ENCODE measurements around the gene PLIN4.

The PLIN4 gene

DNA sequence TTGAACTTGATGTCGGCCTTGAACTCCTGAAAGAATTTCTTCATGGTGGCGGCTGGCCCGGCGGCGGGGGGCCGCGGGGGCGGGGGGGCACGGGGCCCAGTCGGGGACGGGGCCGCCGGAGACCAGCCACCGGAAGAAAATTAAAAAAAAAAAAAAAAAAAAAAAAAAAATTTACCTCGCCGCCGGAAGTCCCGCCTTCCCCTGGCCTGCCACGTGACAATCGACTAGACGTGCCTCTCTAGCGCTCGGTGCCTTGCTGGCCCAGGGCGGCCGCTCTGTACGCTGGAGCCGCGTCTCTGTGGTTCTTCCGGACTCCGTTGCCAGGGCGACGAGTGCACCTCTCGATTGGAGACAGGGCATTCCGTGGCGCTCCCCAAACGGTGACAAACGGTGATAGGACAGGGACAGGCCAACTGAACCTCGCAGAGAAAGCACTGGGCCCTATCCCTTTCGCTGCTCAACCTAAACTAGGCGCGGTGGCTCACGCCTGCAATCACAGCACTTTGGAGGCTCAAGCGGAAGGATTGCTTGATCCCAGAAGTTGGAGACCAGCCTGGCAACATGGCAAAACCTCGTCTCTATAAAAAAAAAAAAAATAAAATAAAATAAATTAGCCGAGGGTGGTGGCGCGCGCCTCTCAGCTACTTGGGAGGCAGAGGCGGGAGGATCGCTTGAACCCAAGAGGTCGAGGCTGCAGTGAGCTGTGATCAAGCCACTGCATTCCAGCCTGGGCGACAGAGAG is 60.5 kb downstream of the PLIN4 start, which contains the start of gene UBXN6:
UBXN6 (minus strand) TSS at position 141 of the 742 bp plus-strand sequence; CDS start at position 44, 97 bp downstream.
- no peaks in the 10 kb centered on the region for H3K27me3 ChIP-seq (ENCODE audit: insufficient read depth, low read length)
- peak within 1 kb of the TSS; percentile 75 for H2AFZ ChIP-seq (ENCODE audit: low read length, unreplicated experiment)
- H3K36me3 ChIP-seq (ENCODE audit: insufficient read depth, low read length), result no peaks in the 10 kb centered on the region
- H3K4me1 ChIP-seq (ENCODE audit: control insufficient read depth, insufficient read depth, low read length, unreplicated experiment), result peaks cover 18% of the 10 kb centered on the region
- peak within 1 kb of the TSS; percentile 86 for H3K27ac ChIP-seq (ENCODE audit: low read depth, low read length)
- H3K4me3 ChIP-seq (ENCODE audit: low read depth, low read length), result peak within 1 kb of the TSS; percentile 99
- peaks cover 25% of the 10 kb centered on the region for H3K79me2 ChIP-seq (ENCODE audit: control insufficient read depth, insufficient read depth, low read length, unreplicated experiment)

DNA sequence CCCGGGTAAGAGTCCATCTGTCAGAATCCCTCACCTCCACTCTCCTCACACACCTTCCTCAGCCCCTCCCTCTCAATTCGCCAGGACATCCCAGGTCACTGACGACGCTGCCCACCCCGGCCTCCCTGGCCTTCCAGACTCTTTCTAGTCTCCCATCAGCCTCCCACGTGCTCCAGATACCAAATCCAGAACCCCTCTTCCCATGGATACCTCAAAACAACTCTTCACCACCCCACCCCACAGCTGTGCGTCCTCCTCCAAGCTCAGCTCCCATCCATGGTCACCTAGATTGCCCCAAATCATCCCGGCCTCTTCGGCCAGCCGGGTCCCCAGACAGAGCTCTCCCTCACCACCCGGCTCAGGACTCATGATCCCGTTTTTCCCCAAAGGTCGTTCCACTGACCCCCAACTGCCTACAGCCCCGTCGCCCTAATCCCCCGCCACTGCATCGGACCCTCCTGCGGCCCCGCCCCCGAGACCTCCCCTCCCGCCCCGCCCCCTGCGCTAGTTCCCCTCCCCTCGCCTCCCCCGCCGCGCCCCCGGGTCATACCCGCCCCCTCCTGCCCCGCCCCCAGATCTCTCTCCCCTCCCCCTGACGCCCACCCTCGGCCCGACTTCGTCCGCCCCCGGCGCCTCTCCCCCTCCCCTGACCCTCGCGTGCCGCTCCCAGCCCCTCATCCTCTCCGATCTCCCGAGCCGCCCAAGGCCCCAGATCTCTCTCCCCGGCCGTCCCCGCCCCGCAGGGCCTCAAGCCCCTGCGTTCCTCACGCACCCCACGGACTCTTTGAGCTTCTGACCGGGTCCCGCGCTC is 61.2 kb downstream of the PLIN4 start:
- Histone ChIP-seq H3K79me2 (ENCODE audit: control insufficient read depth, insufficient read depth, low read length, unreplicated experiment) (peaks cover 25% of the 10 kb centered on the region), H3K27ac (ENCODE audit: low read depth, low read length) (peak overlapping the region; percentile 86), H2AFZ (ENCODE audit: low read length, unreplicated experiment) (no peak overlapping the region), H3K4me1 (ENCODE audit: control insufficient read depth, insufficient read depth, low read length, unreplicated experiment) (peaks cover 18% of the 10 kb centered on the region), H3K27me3 (ENCODE audit: insufficient read depth, low read length) (no peaks in the 10 kb centered on the region), H3K4me3 (ENCODE audit: low read depth, low read length) (peak overlapping the region; percentile 99), H3K36me3 (ENCODE audit: insufficient read depth, low read length) (no peaks in the 10 kb centered on the region)

DNA sequence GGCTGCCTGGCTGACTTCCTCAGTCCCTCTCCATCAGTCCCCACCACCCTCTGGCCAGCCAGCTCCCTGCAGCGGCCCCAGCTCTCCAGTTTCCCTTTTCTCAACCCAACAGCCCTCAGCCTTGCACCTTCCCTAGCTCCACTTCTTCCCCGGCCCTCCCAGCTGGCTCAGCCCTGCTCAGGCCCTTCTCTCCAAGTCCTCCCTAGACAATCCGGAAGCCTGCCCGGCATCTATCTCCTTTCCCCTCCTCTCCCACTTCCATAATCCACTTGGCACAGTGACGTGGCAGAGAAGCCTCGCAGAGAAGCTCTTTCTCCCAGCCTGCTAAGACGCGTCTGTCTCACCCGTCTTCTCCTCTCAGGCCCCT is 61.8 kb downstream of the PLIN4 start:
- Histone ChIP-seq H3K27me3 (ENCODE audit: insufficient read depth, low read length) (no peaks in the 10 kb centered on the region), H3K27ac (ENCODE audit: low read depth, low read length) (peak overlapping the region; percentile 86), H2AFZ (ENCODE audit: low read length, unreplicated experiment) (peak overlapping the region; percentile 6), H3K4me3 (ENCODE audit: low read depth, low read length) (peak overlapping the region; percentile 99), H3K36me3 (ENCODE audit: insufficient read depth, low read length) (no peaks in the 10 kb centered on the region), H3K79me2 (ENCODE audit: control insufficient read depth, insufficient read depth, low read length, unreplicated experiment) (peaks cover 25% of the 10 kb centered on the region), H3K4me1 (ENCODE audit: control insufficient read depth, insufficient read depth, low read length, unreplicated experiment) (peaks cover 18% of the 10 kb centered on the region)

DNA sequence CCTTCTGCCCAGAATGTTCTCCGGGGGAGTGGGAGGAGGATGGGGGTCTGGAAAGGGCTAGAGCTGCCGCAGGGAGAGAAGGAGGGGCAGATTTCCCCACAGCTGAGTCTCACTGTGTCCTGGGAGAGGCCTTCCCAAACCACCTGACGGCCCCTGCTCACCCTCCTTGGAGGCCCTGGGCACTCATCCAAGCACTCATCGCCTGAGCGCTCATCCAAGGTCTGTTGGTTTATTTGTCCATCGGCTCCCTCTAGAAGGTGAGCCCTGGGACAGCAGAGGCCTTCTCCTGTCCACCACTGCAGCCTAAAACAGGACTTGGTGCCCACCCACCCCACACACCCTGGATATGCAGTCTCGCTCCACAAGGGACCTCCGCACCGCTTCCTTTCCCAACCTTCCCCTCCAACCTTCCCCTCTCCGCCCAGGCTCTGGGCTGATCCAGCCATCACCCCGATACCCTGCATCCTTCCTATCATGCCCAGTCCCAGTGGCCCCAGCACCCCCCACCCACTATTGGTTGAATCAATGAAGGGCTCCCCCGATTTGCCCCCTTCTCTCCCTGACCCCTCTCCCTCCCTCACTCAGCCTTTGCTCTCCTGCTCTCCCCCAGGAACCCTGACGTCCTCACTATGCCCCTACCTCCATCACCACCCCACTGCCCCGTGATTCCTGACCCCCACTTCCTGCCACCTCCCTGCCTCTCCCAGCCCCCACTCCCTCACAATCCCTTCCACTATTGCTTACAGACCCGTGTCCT is 62.4 kb downstream of the PLIN4 start:
- H3K27me3 ChIP-seq (ENCODE audit: insufficient read depth, low read length), result no peaks in the 10 kb centered on the region
- H3K79me2 ChIP-seq (ENCODE audit: control insufficient read depth, insufficient read depth, low read length, unreplicated experiment), result peaks cover 25% of the 10 kb centered on the region
- peaks cover 18% of the 10 kb centered on the region for H3K4me1 ChIP-seq (ENCODE audit: control insufficient read depth, insufficient read depth, low read length, unreplicated experiment)
- peak overlapping the region; percentile 86 for H3K27ac ChIP-seq (ENCODE audit: low read depth, low read length)
- H3K36me3 ChIP-seq (ENCODE audit: insufficient read depth, low read length), result no peaks in the 10 kb centered on the region
- peak overlapping the region; percentile 99 for H3K4me3 ChIP-seq (ENCODE audit: low read depth, low read length)
- H2AFZ ChIP-seq (ENCODE audit: low read length, unreplicated experiment), result no peak overlapping the region

DNA sequence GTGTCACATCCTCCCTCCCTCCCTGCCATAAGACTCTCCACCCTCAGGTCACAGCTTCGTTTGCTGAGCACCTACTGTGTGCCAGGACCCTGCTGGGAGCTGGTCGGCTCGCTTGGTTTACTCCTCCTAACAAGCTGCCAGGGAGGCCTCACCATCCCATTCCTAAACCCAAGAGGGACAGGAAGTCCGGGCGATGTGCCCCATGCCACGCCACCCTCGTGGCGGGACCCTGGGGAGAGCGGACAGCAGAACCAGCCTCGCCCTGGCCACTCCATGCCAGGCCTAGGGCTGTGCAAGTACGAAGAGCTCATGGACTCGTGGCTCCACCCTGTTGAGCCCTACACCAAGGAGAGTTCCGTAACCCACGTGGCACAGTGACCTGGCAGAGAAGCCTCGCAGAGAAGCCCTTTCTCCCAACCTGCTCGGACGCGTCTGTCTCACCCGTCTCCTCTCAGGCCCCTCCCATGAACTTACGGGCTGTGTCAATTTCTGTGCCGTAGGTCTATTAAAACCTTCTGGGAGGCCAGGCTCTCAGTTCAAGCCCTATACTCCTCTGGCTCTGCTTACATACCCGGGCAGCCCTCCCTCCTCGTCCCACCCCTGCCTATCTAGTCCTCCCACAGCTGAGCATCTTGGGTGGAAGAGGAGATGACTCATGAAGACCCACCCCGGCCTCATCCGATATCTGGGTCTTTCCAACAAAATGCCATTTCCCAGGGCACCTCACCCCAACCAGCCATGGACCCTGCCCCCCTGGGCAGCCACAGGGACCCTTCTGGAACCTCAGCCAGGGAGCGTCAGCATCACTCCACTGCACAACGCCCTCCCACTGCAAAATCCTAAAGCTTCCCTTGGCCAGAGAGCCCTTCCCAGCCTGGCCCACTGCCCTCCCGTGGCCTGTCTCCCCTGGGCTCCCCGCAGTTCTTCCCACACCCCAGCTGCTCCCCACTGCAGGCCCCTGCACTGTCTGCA is 63.3 kb downstream of the PLIN4 start:
- peaks cover 25% of the 10 kb centered on the region for H3K79me2 ChIP-seq (ENCODE audit: control insufficient read depth, insufficient read depth, low read length, unreplicated experiment)
- peaks cover 18% of the 10 kb centered on the region for H3K4me1 ChIP-seq (ENCODE audit: control insufficient read depth, insufficient read depth, low read length, unreplicated experiment)
- no peak overlapping the region for H2AFZ ChIP-seq (ENCODE audit: low read length, unreplicated experiment)

DNA sequence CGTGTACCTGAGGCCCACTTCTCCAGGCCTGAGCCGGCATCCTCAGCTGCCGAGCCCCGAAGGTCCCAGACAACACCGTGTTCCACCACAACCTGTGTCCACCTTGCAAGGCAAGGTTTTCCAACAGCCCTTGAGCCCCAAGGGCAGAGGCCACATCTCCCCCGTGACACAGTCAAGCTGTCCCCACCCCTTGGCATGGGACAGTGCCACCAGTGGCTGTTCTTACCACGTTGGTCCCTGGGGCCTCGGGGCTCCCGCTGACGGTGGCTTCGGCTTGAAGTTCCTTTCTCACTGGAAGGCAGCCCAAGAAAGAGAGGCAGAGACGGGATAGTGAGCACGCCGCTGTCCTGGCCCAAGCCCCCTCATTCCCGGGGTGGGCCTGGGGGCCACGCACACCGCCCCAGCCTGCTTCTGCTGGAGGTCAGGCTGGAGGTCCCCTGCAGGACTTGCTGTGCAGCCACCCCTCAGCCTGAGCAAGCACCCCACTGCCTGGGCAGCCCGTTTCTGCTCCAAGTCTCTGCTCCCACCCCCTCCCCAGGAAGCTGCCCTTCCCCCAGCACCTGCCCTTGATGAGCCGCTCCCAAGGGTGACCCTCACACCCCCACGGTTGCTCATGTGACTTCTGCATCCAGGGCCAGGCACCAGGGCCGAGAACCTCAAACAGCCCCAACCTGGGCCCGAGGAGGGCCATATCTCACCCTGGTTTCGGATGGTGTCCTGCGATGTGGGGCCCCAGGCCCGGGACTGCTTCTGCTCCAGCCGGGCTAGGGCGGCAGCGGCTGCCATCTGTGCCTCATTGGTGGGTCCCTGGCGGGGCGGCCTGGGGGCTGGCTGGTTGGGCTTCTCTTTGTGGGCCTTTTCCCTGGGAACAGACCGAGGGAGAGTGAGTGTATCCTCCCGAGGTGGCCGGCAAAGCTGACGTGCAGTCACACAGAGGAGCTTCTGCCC is 64.8 kb downstream of the PLIN4 start:
- no peaks in the 10 kb centered on the region for H3K36me3 ChIP-seq (ENCODE audit: insufficient read depth, low read length)
- peaks cover 25% of the 10 kb centered on the region for H3K79me2 ChIP-seq (ENCODE audit: control insufficient read depth, insufficient read depth, low read length, unreplicated experiment)
- no peak overlapping the region for H3K4me3 ChIP-seq (ENCODE audit: low read depth, low read length)
- H3K27me3 ChIP-seq (ENCODE audit: insufficient read depth, low read length), result no peaks in the 10 kb centered on the region
- H3K4me1 ChIP-seq (ENCODE audit: control insufficient read depth, insufficient read depth, low read length, unreplicated experiment), result peaks cover 18% of the 10 kb centered on the region
- no peak overlapping the region for H2AFZ ChIP-seq (ENCODE audit: low read length, unreplicated experiment)
- H3K27ac ChIP-seq (ENCODE audit: low read depth, low read length), result no peak overlapping the region

More for the DNA sequence above, 63.3 kb downstream of the PLIN4 start:
- Histone ChIP-seq H3K27ac (ENCODE audit: low read depth, low read length) (peak overlapping the region; percentile 86), H3K27me3 (ENCODE audit: insufficient read depth, low read length) (no peaks in the 10 kb centered on the region), H3K4me3 (ENCODE audit: low read depth, low read length) (peak overlapping the region; percentile 99), H3K36me3 (ENCODE audit: insufficient read depth, low read length) (no peaks in the 10 kb centered on the region)

DNA sequence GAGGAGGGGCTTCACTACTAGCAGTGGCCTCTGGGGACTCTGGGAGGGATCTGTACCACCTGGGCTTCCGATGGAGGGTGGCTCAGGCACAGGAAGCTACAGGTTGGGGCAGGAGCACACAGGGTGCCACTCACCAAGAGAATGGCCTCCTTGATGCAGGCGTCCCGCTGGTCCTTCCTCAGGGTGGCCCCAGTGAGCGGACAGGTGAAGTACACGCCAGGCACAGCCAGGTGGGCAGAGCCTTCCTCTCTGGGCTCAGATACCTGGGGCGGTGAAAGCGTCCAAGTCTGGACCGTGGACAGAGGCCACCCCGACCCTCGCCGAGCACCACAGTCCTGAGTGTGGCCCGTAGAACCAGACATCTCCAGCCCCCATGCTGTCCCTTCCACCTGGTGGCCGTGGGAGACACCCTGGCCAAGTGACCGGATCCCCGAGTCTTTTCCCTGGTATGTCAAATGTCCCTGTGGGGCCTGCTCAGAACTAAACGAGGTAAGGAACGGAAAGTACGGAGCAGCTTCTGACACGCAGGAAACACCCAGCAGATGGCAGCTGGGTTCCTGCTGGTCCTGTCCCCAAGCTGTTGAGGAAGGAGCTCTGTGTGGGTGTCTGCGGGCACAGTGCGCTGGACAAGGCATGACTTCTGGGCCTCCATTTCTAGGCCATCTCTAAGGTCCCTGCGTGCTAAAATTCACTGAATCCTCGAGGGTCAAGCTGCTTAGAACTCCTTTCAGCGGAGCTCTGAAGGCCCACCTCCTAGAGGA is 65.9 kb downstream of the PLIN4 start:
- H3K4me3 ChIP-seq (ENCODE audit: low read depth, low read length), result no peak overlapping the region
- H3K27me3 ChIP-seq (ENCODE audit: insufficient read depth, low read length), result no peaks in the 10 kb centered on the region
- no peaks in the 10 kb centered on the region for H3K36me3 ChIP-seq (ENCODE audit: insufficient read depth, low read length)
- peaks cover 18% of the 10 kb centered on the region for H3K4me1 ChIP-seq (ENCODE audit: control insufficient read depth, insufficient read depth, low read length, unreplicated experiment)
- H2AFZ ChIP-seq (ENCODE audit: low read length, unreplicated experiment), result no peak overlapping the region
- H3K27ac ChIP-seq (ENCODE audit: low read depth, low read length), result no peak overlapping the region
- peaks cover 25% of the 10 kb centered on the region for H3K79me2 ChIP-seq (ENCODE audit: control insufficient read depth, insufficient read depth, low read length, unreplicated experiment)
